NCI-H2107 (cell line): ENCODE results near the gene BMP7.

Source experiments
- DNase-seq: peaks from one replicate; lab custom pipeline; 2025; lab: John Stamatoyannopoulos, UW

BMP7 gene

DNA sequence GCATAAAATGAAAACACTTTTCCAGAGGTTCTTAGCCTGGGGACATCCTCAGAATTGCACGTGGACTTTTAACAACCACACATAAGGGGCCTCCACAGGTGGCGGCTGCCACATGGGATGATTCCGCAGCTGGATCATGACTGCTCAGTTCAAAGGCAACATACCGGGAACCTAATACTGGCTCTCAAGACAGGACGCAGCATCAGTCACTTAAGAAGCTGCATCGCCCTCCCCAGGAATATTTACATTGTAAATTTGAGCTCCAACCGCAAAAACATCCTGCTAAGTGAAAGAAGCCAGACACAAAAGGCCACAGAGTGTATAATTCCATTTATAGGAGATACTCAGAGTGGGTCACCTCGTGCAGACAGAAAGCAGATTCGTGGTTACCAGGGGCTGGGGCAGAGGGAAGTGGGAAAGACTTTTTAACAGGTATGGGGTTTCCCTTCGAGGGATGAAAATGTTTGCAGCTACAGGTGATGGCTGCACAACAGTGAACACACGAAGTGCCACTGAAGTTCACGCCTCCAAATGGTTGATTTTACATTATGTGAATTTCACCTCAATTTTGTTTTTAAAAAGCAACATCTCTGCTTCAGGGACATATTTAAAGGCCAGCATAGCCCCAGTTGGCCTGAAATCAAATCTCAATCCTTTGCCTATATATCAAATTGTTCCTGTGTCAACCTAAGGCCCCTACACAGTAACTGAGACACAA is 141.5 kb downstream of the BMP7 start:
- no peak for DNase-seq

DNA sequence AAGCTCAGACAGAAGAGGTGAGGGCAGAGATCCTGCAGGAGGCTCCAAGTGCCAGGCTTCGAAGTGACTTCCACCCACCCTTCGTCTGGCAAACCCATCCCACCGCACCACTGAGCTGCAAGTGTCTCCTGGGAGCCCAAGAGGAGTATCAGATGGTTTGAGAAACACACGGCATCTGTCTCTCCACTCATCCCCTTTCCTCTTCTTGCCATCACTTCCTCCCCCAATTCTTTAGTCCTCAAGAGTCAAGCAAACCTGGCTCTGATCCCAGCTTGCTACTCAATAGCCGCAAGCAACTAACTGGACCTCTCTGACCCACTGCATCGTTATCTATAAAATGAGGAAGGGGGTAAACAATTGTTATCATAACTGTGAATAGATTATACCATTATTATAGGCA is 142.1 kb downstream of the BMP7 start:
- no peak for DNase-seq

DNA sequence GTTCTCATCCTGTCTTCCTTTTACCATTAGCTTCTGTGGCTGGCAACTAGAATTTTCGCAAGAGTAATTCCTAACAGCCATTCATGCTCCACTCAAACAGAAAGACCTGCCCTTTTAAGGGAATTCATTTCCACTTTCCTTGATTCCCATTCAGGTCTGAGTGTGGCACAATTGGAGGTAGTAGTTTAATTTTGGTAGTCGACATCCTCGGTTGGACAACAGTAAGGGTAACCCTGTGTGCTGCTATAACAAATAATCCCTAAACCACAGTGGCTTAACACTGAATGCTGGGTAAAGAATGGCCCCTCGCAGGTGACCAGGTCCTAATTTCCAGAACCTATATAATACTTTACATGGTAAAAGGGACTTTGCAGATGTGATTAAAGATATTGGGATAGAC is 142.9 kb downstream of the BMP7 start:
- DNase-seq = no peak

DNA sequence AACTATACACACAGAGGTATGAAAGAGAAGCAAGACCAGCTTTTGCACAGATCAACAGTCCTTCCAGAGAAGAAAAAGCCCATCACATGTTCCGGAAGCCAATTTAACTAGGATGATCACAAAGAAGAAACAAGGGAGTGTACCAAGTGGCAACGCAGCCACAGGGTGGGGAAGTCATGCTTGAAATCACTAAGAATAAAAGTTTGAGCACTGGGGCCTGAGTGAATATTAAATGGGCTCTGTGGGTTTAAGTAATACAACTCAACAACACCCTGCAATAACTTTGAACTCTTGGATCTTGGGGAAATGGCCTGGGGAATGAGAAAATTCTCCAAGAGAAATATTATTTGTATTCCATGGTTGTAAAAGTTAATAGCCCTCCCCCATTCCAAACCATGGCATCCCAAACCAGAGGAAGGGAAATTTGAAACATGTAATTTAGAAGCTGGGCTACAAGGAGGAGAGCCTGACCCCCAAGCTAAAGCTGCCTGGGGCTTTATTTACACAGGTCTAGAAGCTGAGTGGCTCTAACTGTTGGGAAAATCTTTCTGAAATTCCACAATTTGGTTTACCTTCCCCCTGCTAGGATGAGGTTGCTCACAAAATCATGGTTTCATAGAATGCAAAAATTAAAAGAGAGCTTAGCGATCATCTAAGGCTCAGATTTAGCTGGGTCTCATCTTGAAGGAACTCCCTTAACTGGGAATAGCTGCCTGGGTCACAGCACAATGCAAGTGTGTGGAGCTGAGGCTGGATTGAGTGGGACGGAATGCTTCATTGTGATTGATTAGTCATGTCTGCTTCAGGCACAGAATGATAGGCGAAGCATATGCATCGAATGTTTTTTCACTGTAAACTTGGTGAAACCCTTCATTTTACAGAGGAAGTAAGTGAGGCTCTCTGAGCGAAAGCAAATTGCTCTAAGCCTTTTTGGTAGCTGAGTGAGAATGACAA is 143.6 kb downstream of the BMP7 start:
- DNase-seq = no peak

DNA sequence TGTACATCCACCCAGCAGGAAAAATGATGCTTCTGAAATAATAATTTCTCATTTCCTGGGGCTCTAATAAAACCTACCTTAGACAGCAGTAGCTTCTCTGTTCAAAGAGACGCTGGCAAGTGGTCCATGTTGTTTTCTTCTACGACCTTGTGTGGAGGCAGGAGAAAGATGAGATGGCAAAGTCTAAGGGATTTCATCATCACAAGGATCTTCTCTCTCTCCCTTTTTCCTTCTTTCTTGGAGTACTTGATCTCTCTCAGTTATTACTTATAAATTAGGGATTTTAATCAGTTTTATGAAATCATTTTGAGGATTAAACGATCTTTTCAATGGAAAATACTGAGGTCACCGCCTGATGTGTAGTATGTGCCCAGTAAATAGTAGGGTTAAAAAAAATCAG is 147.5 kb downstream of the BMP7 start:
- DNase-seq = no peak
